Astrocyte (in vitro differentiated cells and primary cell): ENCODE measurements around the gene PICALM. TPM values are rescaled to one million over a fixed set of nuclear protein-coding genes. Genes with fewer than 3 reads are reported as not detected.
"Not testable (repeated sequence)": the region's sequence is repeated elsewhere in the genome, so short reads cannot be mapped to it uniquely, and the experiment has no call there.

Source experiments
- DNase-seq: peaks from one replicate; pipeline ENCODE4 v3.0.0-alpha.2; 2010; ENCODE audit warnings: low read depth
- FAIRE-seq: peaks from 2 replicates; lab custom pipeline; 2011; peaks lifted over from hg19 to GRCh38; lab: Jason Lieb, UNC
- H2AFZ ChIP-seq: 2 replicates; pipeline ENCODE4 v1.6.0; 2012; ENCODE audit warnings: low read depth, low read length, inconsistent platforms
- H3K27ac ChIP-seq: 2 replicates; pipeline ENCODE4 v1.5.1; 2011; ENCODE audit warnings: low read depth, low read length, inconsistent platforms
- H3K27me3 ChIP-seq: 2 replicates; pipeline ENCODE4 v1.6.0; 2011; ENCODE audit warnings: low read length, inconsistent platforms; ENCODE audit not compliant: insufficient read depth
- H3K36me3 ChIP-seq: 2 replicates; pipeline ENCODE4 v1.5.1; 2011; ENCODE audit warnings: low read length, inconsistent platforms; ENCODE audit not compliant: insufficient read depth
- H3K4me1 ChIP-seq: 2 replicates; pipeline ENCODE4 v1.5.1; 2011; ENCODE audit warnings: low read length, inconsistent platforms; ENCODE audit not compliant: insufficient read depth
- H3K4me2 ChIP-seq: 2 replicates; pipeline ENCODE4 v1.6.0; 2012; ENCODE audit warnings: low read length, inconsistent platforms
- H3K4me3 ChIP-seq: 2 replicates; pipeline ENCODE4 v1.5.1; 2011; ENCODE audit warnings: low read depth, mild to moderate bottlenecking, low read length, inconsistent platforms; ENCODE audit not compliant: insufficient read depth
- H3K79me2 ChIP-seq: 2 replicates; pipeline ENCODE4 v1.6.0; 2012; ENCODE audit warnings: mild to moderate bottlenecking, low read length, inconsistent platforms; ENCODE audit not compliant: insufficient read depth
- H3K9ac ChIP-seq: 2 replicates; pipeline ENCODE4 v1.6.0; 2012; ENCODE audit warnings: mild to moderate bottlenecking, low read length, inconsistent platforms
- H3K9me3 ChIP-seq: 2 replicates; pipeline ENCODE4 v1.5.1; 2012; ENCODE audit warnings: low read depth, mild to moderate bottlenecking, low read length, inconsistent platforms; ENCODE audit not compliant: insufficient read depth
- H4K20me1 ChIP-seq: 2 replicates; pipeline ENCODE4 v1.6.0; 2012; ENCODE audit warnings: low read length, inconsistent platforms; ENCODE audit not compliant: insufficient read depth
- H3K27ac Mint-ChIP-seq: one replicate; pipeline ENCODE4 v1.8.0; 2021; ENCODE audit warnings: mild to moderate bottlenecking, mixed read lengths; ENCODE audit not compliant: unreplicated experiment
- H3K27me3 Mint-ChIP-seq: one replicate; pipeline ENCODE4 v1.8.0; 2021; ENCODE audit warnings: low read depth, mixed read lengths; ENCODE audit not compliant: unreplicated experiment
- H3K36me3 Mint-ChIP-seq: one replicate; pipeline ENCODE4 v1.8.0; 2021; ENCODE audit warnings: low read depth, mixed read lengths; ENCODE audit not compliant: unreplicated experiment
- H3K4me1 Mint-ChIP-seq: one replicate; pipeline ENCODE4 v1.8.0; 2021; ENCODE audit warnings: low read depth, mixed read lengths; ENCODE audit not compliant: unreplicated experiment
- H3K4me3 Mint-ChIP-seq: one replicate; pipeline ENCODE4 v1.8.0; 2021; ENCODE audit warnings: mild to moderate bottlenecking, moderate library complexity, mixed read lengths; ENCODE audit not compliant: unreplicated experiment
- H3K9me3 Mint-ChIP-seq: one replicate; pipeline ENCODE4 v1.8.0; 2021; ENCODE audit warnings: mild to moderate bottlenecking, mixed read lengths; ENCODE audit not compliant: unreplicated experiment
- EZH2 ChIP-seq: IDR thresholded peaks from 2 replicates; pipeline ENCODE4 v1.6.1; 2012; ENCODE audit warnings: mild to moderate bottlenecking, low read length, inconsistent platforms; ENCODE audit not compliant: insufficient read depth
- total RNA-seq: library from RNA; stranded (reverse); gene quantifications from 2 replicates; pipeline ENCODE4 v1.2.1, GENCODE V29; 2021
- TF ChIP-seq, protein P1 (sequence below): IDR thresholded peaks from 2 replicates; pipeline ENCODE4 v1.5.1; 2011; ENCODE audit warnings: low read depth, mild to moderate bottlenecking, inconsistent platforms, low read length, moderate library complexity; ENCODE audit not compliant: insufficient read depth

PICALM gene
- total RNA-seq, 1 donor from 2014 or later = 260 TPM

DNA sequence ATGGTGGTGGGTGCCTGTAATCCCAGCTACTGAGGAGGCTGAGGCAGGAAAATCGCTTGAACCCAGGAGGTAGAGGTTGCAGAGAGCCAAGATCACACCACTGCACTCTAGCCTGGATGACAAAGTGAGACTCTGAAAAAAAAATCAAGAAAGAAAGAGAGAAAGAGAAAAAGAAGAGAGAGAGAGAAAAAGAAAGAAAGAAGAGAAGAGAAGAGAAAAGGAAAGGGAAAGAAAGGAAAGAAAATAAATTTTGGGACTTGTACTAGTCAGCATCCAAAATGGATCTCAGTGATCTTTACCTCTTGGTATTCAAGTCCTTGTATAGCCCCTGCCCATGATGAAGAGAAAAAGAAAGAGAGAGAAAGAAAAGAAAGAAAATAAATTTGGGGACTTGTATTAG is 22.2 kb upstream of the PICALM start:
- no peak for FAIRE-seq
- H3K4me2 ChIP-seq = no peak overlapping the region
- Mint-ChIP-seq H3K4me3 (no peak overlapping the region), H3K9me3 (no peaks in the 10 kb centered on the region), H3K4me1 (peaks cover 7% of the 10 kb centered on the region), H3K27me3 (no peaks in the 10 kb centered on the region), H3K27ac (peak overlapping the region; percentile 1), H3K36me3 (no peaks in the 10 kb centered on the region)
- peaks cover 10% of the 10 kb centered on the region for H3K4me1 ChIP-seq
- no peaks in the 10 kb centered on the region for H3K9me3 ChIP-seq
- no peak for TF ChIP-seq EZH2
- TF ChIP-seq, protein P1, sequence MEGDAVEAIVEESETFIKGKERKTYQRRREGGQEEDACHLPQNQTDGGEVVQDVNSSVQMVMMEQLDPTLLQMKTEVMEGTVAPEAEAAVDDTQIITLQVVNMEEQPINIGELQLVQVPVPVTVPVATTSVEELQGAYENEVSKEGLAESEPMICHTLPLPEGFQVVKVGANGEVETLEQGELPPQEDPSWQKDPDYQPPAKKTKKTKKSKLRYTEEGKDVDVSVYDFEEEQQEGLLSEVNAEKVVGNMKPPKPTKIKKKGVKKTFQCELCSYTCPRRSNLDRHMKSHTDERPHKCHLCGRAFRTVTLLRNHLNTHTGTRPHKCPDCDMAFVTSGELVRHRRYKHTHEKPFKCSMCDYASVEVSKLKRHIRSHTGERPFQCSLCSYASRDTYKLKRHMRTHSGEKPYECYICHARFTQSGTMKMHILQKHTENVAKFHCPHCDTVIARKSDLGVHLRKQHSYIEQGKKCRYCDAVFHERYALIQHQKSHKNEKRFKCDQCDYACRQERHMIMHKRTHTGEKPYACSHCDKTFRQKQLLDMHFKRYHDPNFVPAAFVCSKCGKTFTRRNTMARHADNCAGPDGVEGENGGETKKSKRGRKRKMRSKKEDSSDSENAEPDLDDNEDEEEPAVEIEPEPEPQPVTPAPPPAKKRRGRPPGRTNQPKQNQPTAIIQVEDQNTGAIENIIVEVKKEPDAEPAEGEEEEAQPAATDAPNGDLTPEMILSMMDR = no peak
- no peak overlapping the region for H2AFZ ChIP-seq
- no peaks in the 10 kb centered on the region for H3K27me3 ChIP-seq
- no peak for DNase-seq
- no peaks in the 10 kb centered on the region for H3K36me3 ChIP-seq
- peak overlapping the region; percentile 41 for H3K27ac ChIP-seq
- H3K9ac ChIP-seq = no peak overlapping the region
- H3K4me3 ChIP-seq = no peak overlapping the region
- no peaks in the 10 kb centered on the region for H3K79me2 ChIP-seq
- H4K20me1 ChIP-seq = no peaks in the 10 kb centered on the region

GRCh38 chr11:86089659-86090058 is 20.8 kb upstream of the PICALM start:
- Histone ChIP-seq H2AFZ (no peak overlapping the region), H3K4me1 (peaks cover 10% of the 10 kb centered on the region), H3K36me3 (no peaks in the 10 kb centered on the region), H3K27ac (no peak overlapping the region), H3K9me3 (no peaks in the 10 kb centered on the region), H4K20me1 (no peaks in the 10 kb centered on the region), H3K4me2 (no peak overlapping the region), H3K79me2 (no peaks in the 10 kb centered on the region), H3K27me3 (no peaks in the 10 kb centered on the region), H3K9ac (no peak overlapping the region), H3K4me3 (no peak overlapping the region)
- H3K4me3 Mint-ChIP-seq = no peak overlapping the region
- H3K36me3 Mint-ChIP-seq = no peaks in the 10 kb centered on the region
- H3K27me3 Mint-ChIP-seq = no peaks in the 10 kb centered on the region
- H3K9me3 Mint-ChIP-seq = no peaks in the 10 kb centered on the region
- peaks cover 14% of the 10 kb centered on the region for H3K4me1 Mint-ChIP-seq
- TF ChIP-seq, protein P1 = no peak
- TF ChIP-seq EZH2 = no peak
- FAIRE-seq (no peak), DNase-seq (peak; percentile 77)
- no peak overlapping the region for H3K27ac Mint-ChIP-seq

GRCh38 chr11:86087688-86088087 is 18.8 kb upstream of the PICALM start:
- not testable (repeated sequence) for H3K36me3 ChIP-seq, H3K9me3 ChIP-seq, H3K79me2 ChIP-seq, H3K27me3 Mint-ChIP-seq, DNase-seq, H3K27ac ChIP-seq, H3K36me3 Mint-ChIP-seq, H3K4me3 ChIP-seq, H3K27ac Mint-ChIP-seq, H3K9ac ChIP-seq, FAIRE-seq, H3K4me2 ChIP-seq, H4K20me1 ChIP-seq, H3K4me1 ChIP-seq, H3K9me3 Mint-ChIP-seq, H3K4me3 Mint-ChIP-seq, H3K27me3 ChIP-seq
- peaks cover 14% of the 10 kb centered on the region for H3K4me1 Mint-ChIP-seq
- peak overlapping the region; percentile 9 for H2AFZ ChIP-seq
